Loucy (cell line): ENCODE measurements around the gene CDK11B.

Source experiments
- H2AFZ ChIP-seq: fragments of 200-600 bp; sonication (generic); 2 replicates; pipeline ENCODE4 v1.6.0; 2016; ENCODE audit warnings: antibody characterized with exemption, mild to moderate bottlenecking, low read length, moderate library complexity
- H3F3A ChIP-seq: fragments of 200-600 bp; 2 replicates; pipeline ENCODE4 v1.6.0; 2016; ENCODE audit warnings: antibody characterized with exemption, low read depth, mild to moderate bottlenecking
- H3K27me3 ChIP-seq: fragments of 200-600 bp; sonication (generic); 2 replicates; pipeline ENCODE4 v1.6.1; 2014; ENCODE audit warnings: low read length, mild to moderate bottlenecking; ENCODE audit not compliant: insufficient read depth, poor library complexity, severe bottlenecking
- H3K36me3 ChIP-seq: fragments of 200-600 bp; sonication (generic); 2 replicates; pipeline ENCODE4 v1.6.1; 2016; ENCODE audit warnings: low read length; ENCODE audit not compliant: insufficient read depth
- H3K4me1 ChIP-seq: fragments of 200-600 bp; sonication (generic); 2 replicates; pipeline ENCODE4 v1.5.1; 2014; ENCODE audit warnings: low read length, mild to moderate bottlenecking; ENCODE audit not compliant: insufficient read depth, poor library complexity, severe bottlenecking
- H3K4me2 ChIP-seq: fragments of 200-600 bp; sonication (generic); 2 replicates; pipeline ENCODE4 v1.6.0; 2014; ENCODE audit warnings: antibody characterized with exemption, low read length, low read depth, mild to moderate bottlenecking; ENCODE audit not compliant: poor library complexity, severe bottlenecking
- H3K4me3 ChIP-seq: fragments of 200-600 bp; sonication (generic); 2 replicates; pipeline ENCODE4 v1.5.1; 2014; ENCODE audit warnings: low read length, mild to moderate bottlenecking, mixed read lengths; ENCODE audit not compliant: poor library complexity, severe bottlenecking
- H3K79me2 ChIP-seq: fragments of 200-600 bp; sonication (generic); 2 replicates; pipeline ENCODE4 v1.6.1; 2014; ENCODE audit warnings: low read length; ENCODE audit not compliant: insufficient read depth
- H3K9ac ChIP-seq: fragments of 200-600 bp; sonication (generic); 2 replicates; pipeline ENCODE4 v1.6.0; 2014; ENCODE audit warnings: mild to moderate bottlenecking, low read depth, low read length, moderate library complexity; ENCODE audit not compliant: poor library complexity, severe bottlenecking
- H3K9me2 ChIP-seq: fragments of 200-600 bp; sonication (generic); replicated peaks from 2 replicates; pipeline ENCODE4 v1.6.1; 2016; ENCODE audit warnings: low read depth, low read length, mixed read lengths
- H3K9me3 ChIP-seq: fragments of 200-600 bp; sonication (generic); 2 replicates; pipeline ENCODE4 v1.6.1; 2014; ENCODE audit warnings: mild to moderate bottlenecking, antibody characterized with exemption, low read length, low read depth; ENCODE audit not compliant: insufficient read depth
- H4K20me1 ChIP-seq: fragments of 200-600 bp; sonication (generic); 2 replicates; pipeline ENCODE4 v1.6.0; 2014; ENCODE audit warnings: antibody characterized with exemption, low read length, mild to moderate bottlenecking; ENCODE audit not compliant: insufficient read depth, poor library complexity, severe bottlenecking
- CTCF ChIP-seq: fragments of 200-600 bp; sonication (generic); conservative IDR thresholded peaks from 2 replicates; pipeline ENCODE4 v1.5.1; 2014; ENCODE audit warnings: mild to moderate bottlenecking, antibody characterized with exemption, low read length
- EZH2phosphoT487 ChIP-seq: fragments of 200-600 bp; IDR thresholded peaks from 2 replicates; pipeline ENCODE4 v1.6.1; 2018; ENCODE audit warnings: antibody characterized with exemption, mild to moderate bottlenecking, moderate library complexity, borderline replicate concordance

The CDK11B gene

GRCh38 chr1:1622010-1622787 is 36.6 kb downstream of the CDK11B start:
- Histone ChIP-seq H3K4me1 (peaks cover 5% of the 10 kb centered on the region), H3F3A (no peaks in the 10 kb centered on the region), H3K36me3 (no peaks in the 10 kb centered on the region), H3K4me2 (no peak overlapping the region), H3K9me3 (no peaks in the 10 kb centered on the region), H3K4me3 (no peak overlapping the region), H3K9ac (no peak overlapping the region), H2AFZ (no peak overlapping the region), H3K9me2 (no peaks in the 10 kb centered on the region), H3K27me3 (no peaks in the 10 kb centered on the region), H4K20me1 (no peaks in the 10 kb centered on the region), H3K79me2 (peaks cover 2% of the 10 kb centered on the region; the same call in 1 of the 2 replicates)
- TF ChIP-seq EZH2phosphoT487 (no peak), CTCF (no peak)

GRCh38 chr1:1621173-1622009 is 37.4 kb downstream of the CDK11B start:
- H3K4me1 ChIP-seq, result peaks cover 13% of the 10 kb centered on the region

More at GRCh38 chr1:1621173-1622009, 37.4 kb downstream of the CDK11B start:
- Histone ChIP-seq H3K9me2 (no peaks in the 10 kb centered on the region), H3K4me2 (no peak overlapping the region), H2AFZ (no peak overlapping the region), H3K9me3 (no peaks in the 10 kb centered on the region), H3K4me3 (no peak overlapping the region), H3F3A (no peaks in the 10 kb centered on the region), H3K36me3 (no peaks in the 10 kb centered on the region), H3K79me2 (peaks cover 10% of the 10 kb centered on the region), H3K9ac (no peak overlapping the region), H4K20me1 (peaks cover 5% of the 10 kb centered on the region), H3K27me3 (no peaks in the 10 kb centered on the region)
- TF ChIP-seq EZH2phosphoT487 (no peak), CTCF (no peak)
